Kidney (tissue), 14 donors: ENCODE measurements around the gene IL23R. TPM values are rescaled to one million over a fixed set of nuclear protein-coding genes. Genes with fewer than 3 reads are reported as not detected.

Source experiments
- DNase-seq, 5 donors: peaks; one replicate each; pipeline ENCODE4 v3.0.0-alpha.2; 2013 to 2020
- FAIRE-seq: peaks from 2 replicates; lab custom pipeline; 2012; peaks lifted over from hg19 to GRCh38; lab: Jason Lieb, UNC
- H3K27ac ChIP-seq, 2 donors: one replicate each; pipeline ENCODE4 v1.7.0; 2013; ENCODE audit warnings: low read depth in 2 of 2, low read length in 2 of 2, inconsistent platforms in 1 of 2
- H3K27me3 ChIP-seq: one replicate; pipeline ENCODE4 v1.7.1; 2013; ENCODE audit warnings: low read length, inconsistent platforms; ENCODE audit not compliant: control insufficient read depth, insufficient read depth
- H3K36me3 ChIP-seq, 3 donors: one replicate each; pipeline versions ENCODE4 v1.7.0 to v1.7.1; 2013; ENCODE audit warnings: low read length in 3 of 3, control low read depth in 1 of 3, inconsistent platforms in 1 of 3; ENCODE audit not compliant: insufficient read depth in 3 of 3, control insufficient read depth in 2 of 3
- H3K4me1 ChIP-seq, 3 donors: one replicate each; pipeline versions ENCODE4 v1.7.0 to v1.7.1; 2013; ENCODE audit warnings: low read length in 3 of 3, inconsistent platforms in 1 of 3, low read depth in 1 of 3; ENCODE audit not compliant: control insufficient read depth in 2 of 3, insufficient read depth in 2 of 3
- H3K4me3 ChIP-seq, 3 donors: one replicate each; pipeline versions ENCODE4 v1.7.0 to v1.8.1; 2013; ENCODE audit warnings: low read length in 3 of 3, control low read depth in 1 of 3, inconsistent platforms in 1 of 3
- H3K9ac ChIP-seq, 3 donors: one replicate each; pipeline versions ENCODE4 v1.7.0 to v1.7.1; 2013; ENCODE audit warnings: low read length in 3 of 3, control low read depth in 1 of 3, inconsistent platforms in 1 of 3
- H3K9me3 ChIP-seq, 3 donors: one replicate each; pipeline versions ENCODE4 v1.7.0 to v1.7.1; 2013; ENCODE audit warnings: low read length in 3 of 3, control low read depth in 1 of 3, inconsistent platforms in 1 of 3; ENCODE audit not compliant: control insufficient read depth in 2 of 3, insufficient read depth in 1 of 3
- intact Hi-C: fragments of 100-400 bp; cut with DNase I; formaldehyde crosslinking; loops from one replicate; pipeline ENCODE4 v1.11.1; 2022
- polyA plus RNA-seq: library from polyadenylated mRNA; stranded (reverse); fragments of 350-450 nt; fragmentation: Illumina TruSeq; extraction: RNeasy Lipid Tissue Mini Kit (QIAGEN cat#74804); gene quantifications from one replicate; pipeline ENCODE4 v1.2.3, GENCODE V29; 2014; ENCODE audit warnings: low read depth, low replicate concordance; ENCODE audit not compliant: insufficient read depth
- total RNA-seq: library from RNA; stranded (reverse); fragmentation: NEBNext Ultra II Directional; extraction: Animal tissue kit (Norgen Biotek cat#: 25700); gene quantifications from one replicate; pipeline ENCODE4 v1.2.1, GENCODE V29; 2021
- TF ChIP-seq, protein P1 (sequence below): IDR thresholded peaks from 3 replicates; pipeline ENCODE4 v1.5.1; 2012; ENCODE audit warnings: mild to moderate bottlenecking, moderate library complexity, borderline replicate concordance; ENCODE audit not compliant: insufficient read depth; ENCODE audit errors: extremely low read depth
- donor health status: control.
- donor health status: control.
- donor health status: control.
- donor health status: control.
- donor health status: control.
- donor health status: DM: yes; HTN: yes; CAD: no.
- donor health status: Normal renal cell carcinoma (clear cell type).

Gene IL23R
- total and polyA plus RNA-seq, 2 donors from 2014 or later, result 0.19 TPM; not detected in 1

DNA sequence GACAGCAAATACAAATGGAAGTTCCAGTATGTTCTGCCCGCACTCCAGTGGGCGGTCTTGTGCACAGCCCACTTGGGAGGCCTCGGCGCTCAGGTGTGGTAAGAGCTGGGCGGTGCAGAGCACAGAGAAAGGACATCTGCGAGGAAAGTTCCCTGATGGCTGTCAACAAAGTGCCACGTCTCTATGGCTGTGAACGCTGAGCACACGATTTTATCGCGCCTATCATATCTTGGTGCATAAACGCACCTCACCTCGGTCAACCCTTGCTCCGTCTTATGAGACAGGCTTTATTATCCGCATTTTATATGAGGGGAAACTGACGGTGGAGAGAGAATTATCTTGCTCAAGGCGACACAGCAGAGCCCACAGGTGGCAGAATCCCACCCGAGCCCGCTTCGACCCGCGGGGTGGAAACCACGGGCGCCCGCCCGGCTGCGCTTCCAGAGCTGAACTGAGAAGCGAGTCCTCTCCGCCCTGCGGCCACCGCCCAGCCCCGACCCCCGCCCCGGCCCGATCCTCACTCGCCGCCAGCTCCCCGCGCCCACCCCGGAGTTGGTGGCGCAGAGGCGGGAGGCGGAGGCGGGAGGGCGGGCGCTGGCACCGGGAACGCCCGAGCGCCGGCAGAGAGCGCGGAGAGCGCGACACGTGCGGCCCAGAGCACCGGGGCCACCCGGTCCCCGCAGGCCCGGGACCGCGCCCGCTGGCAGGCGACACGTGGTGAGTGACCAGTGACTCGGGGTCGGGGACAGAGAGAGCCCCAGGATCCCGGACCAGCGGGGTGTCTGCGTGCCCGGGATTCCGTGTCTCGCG lies 141.2 kb downstream of the IL23R start, which contains the start of gene IL12RB2:
TSS of gene IL12RB2 (plus strand) at position 623 of the 810 bp plus-strand sequence. CDS start 12,496 bp downstream, outside the sequence.
- Histone ChIP-seq H3K4me1 (no peaks in the 10 kb centered on the region), H3K4me3 (peak within 1 kb of the TSS; percentile 42 to 68 (median 57)), H3K36me3 (no peaks in the 10 kb centered on the region), H3K9me3 (no peaks in the 10 kb centered on the region), H3K9ac (peak within 1 kb of the TSS in 1 of 3 donors; percentile 30), H3K27me3 (peaks cover 2% of the 10 kb centered on the region), H3K27ac (no peak within 1 kb of the TSS)
- FAIRE-seq (no peak), DNase-seq (peak; percentile 31 to 67 (median 45))
- intact Hi-C loops, result no loop called here
- TF ChIP-seq, protein P1, sequence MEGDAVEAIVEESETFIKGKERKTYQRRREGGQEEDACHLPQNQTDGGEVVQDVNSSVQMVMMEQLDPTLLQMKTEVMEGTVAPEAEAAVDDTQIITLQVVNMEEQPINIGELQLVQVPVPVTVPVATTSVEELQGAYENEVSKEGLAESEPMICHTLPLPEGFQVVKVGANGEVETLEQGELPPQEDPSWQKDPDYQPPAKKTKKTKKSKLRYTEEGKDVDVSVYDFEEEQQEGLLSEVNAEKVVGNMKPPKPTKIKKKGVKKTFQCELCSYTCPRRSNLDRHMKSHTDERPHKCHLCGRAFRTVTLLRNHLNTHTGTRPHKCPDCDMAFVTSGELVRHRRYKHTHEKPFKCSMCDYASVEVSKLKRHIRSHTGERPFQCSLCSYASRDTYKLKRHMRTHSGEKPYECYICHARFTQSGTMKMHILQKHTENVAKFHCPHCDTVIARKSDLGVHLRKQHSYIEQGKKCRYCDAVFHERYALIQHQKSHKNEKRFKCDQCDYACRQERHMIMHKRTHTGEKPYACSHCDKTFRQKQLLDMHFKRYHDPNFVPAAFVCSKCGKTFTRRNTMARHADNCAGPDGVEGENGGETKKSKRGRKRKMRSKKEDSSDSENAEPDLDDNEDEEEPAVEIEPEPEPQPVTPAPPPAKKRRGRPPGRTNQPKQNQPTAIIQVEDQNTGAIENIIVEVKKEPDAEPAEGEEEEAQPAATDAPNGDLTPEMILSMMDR, result no peak

DNA sequence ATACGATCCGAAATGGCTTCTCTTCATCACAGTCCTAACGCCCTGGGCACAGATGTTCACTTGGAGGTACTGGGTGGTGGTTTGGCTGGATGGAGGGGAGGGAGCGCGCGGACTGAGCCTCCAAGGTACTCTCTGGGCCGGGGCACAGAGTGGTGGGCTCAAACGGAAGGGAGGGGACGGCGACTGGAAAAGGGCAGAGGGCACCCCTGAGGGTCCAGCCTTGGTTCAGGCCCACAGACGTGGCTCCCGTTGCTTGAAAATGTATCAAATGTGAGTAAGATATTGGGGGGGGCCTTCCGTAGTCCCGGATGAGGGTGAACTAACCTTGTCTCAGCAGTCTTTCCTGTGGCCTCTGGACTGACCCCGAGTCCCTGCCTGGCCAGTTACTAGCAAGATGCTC lies 141.9 kb downstream of the IL23R start:
- Histone ChIP-seq H3K36me3 (no peaks in the 10 kb centered on the region), H3K4me3 (peak overlapping the region in 1 of 3 donors; percentile 18), H3K9ac (no peak overlapping the region), H3K27me3 (peaks cover 2% of the 10 kb centered on the region), H3K4me1 (no peaks in the 10 kb centered on the region), H3K9me3 (no peaks in the 10 kb centered on the region), H3K27ac (no peak overlapping the region)
- FAIRE-seq (no peak), DNase-seq (no peak)
- intact Hi-C loops, result no loop called here
- TF ChIP-seq, protein P1, result no peak

Other genes starting within 250 kb of the IL23R start
- 26.8 TPM for gene DNAI4, start 241.6 kb upstream of the IL23R start, total RNA-seq
- gene DNAI4, start 241.6 kb upstream of the IL23R start, polyA plus RNA-seq, result 4.1 TPM
- 47.6 TPM for gene MIER1, start 241.5 kb upstream of the IL23R start, total RNA-seq
- gene MIER1, start 241.5 kb upstream of the IL23R start, polyA plus RNA-seq, result 9.4 TPM
- gene SLC35D1, start 112.3 kb upstream of the IL23R start, total RNA-seq, result 11.8 TPM
- gene SLC35D1, start 112.3 kb upstream of the IL23R start, polyA plus RNA-seq, result 5.7 TPM
- not detected for gene C1orf141, start 31.5 kb upstream of the IL23R start, total RNA-seq
- gene C1orf141, start 31.5 kb upstream of the IL23R start, polyA plus RNA-seq, result not detected
- 1.5 TPM for gene IL12RB2, start 141.4 kb downstream of the IL23R start, total RNA-seq
- gene IL12RB2, start 141.4 kb downstream of the IL23R start, polyA plus RNA-seq, result 0.26 TPM